ENCODE measurements around the gene EPOP. TPM values are rescaled to one million over a fixed set of nuclear protein-coding genes. Genes with fewer than 3 reads are reported as not detected.

EPOP gene
- total and polyA plus RNA-seq, 3 experiments from 2014 or later, result 0.10 to 50.0 (median 47.0) TPM

GRCh38 chr17:38704606-38705522 is 30.1 kb upstream of the EPOP start, which contains the start of gene MLLT6:
Gene MLLT6 (plus strand): TSS chr17:38705273. CDS start chr17:38705633, 360 bp downstream.
- no peaks in the 10 kb centered on the region for H3K27me3 ChIP-seq (ENCODE audit: insufficient read depth, low read length, poor library complexity, severe bottlenecking)
- peak within 1 kb of the TSS; percentile 93 to 99 (median 94) for H3K4me3 Mint-ChIP-seq
- H3K4me3 ChIP-seq (ENCODE audit: low read length), result peak within 1 kb of the TSS; percentile 93
- H3K4me1 Mint-ChIP-seq, result peaks cover 46 to 63% (median 57%) of the 10 kb centered on the region in 3 donors
- H3K9me3 ChIP-seq (ENCODE audit: low read length), result no peaks in the 10 kb centered on the region
- POLR2A ChIA-PET, result interaction anchor here (0.6 to 3.6 kb wide), 9 partner anchors 11 to 94 kb away, joined by 3 to 56 read pairs (median 4); partner anchors contain the start of genes PIP4K2B and PSMB3
- H3K4me1 ChIP-seq (ENCODE audit: insufficient read depth, low read length), result peaks cover 51% of the 10 kb centered on the region
- no peaks in the 10 kb centered on the region for H3K9me3 Mint-ChIP-seq
- no peaks in the 10 kb centered on the region for H3K27me3 Mint-ChIP-seq
- peaks cover 0 to 58% (median 9%) of the 10 kb centered on the region in 3 donors for H3K36me3 Mint-ChIP-seq
- CTCF ChIA-PET, result interaction anchor here (0.7 to 3.7 kb wide), 8 partner anchors 24 to 147 kb away, joined by 3 to 26 read pairs (median 4); partner anchors contain the start of gene CISD3
- peak within 1 kb of the TSS; percentile 93 to 100 (median 98) for H3K27ac Mint-ChIP-seq
- peak within 1 kb of the TSS; percentile 90 for H3K27ac ChIP-seq (ENCODE audit: low read depth, low read length)
- peaks cover 22% of the 10 kb centered on the region for H3K36me3 ChIP-seq (ENCODE audit: insufficient read depth, low read length)
- DNase-seq, result peak; percentile 74 to 88 (median 78)

GRCh38 chr17:38703742-38704605 is 29.2 kb upstream of the EPOP start:
- Histone ChIP-seq H3K36me3 (ENCODE audit: insufficient read depth, low read length) (peaks cover 13% of the 10 kb centered on the region), H3K9me3 (ENCODE audit: low read length) (no peaks in the 10 kb centered on the region), H3K27me3 (ENCODE audit: insufficient read depth, low read length, poor library complexity, severe bottlenecking) (no peaks in the 10 kb centered on the region), H3K4me3 (ENCODE audit: low read length) (peak overlapping the region; percentile 93), H3K4me1 (ENCODE audit: insufficient read depth, low read length) (peaks cover 42% of the 10 kb centered on the region), H3K27ac (ENCODE audit: low read depth, low read length) (peak overlapping the region; percentile 90)
- peak; percentile 53 to 83 (median 66) for DNase-seq
- POLR2A ChIA-PET, result interaction anchor here (0.6 to 3.6 kb wide), 7 partner anchors 12 to 95 kb away, joined by 3 to 56 read pairs (median 4); partner anchors contain the start of genes PIP4K2B and PSMB3
- H3K36me3 Mint-ChIP-seq, result peaks cover 0 to 49% (median 4%) of the 10 kb centered on the region in 3 donors
- H3K4me1 Mint-ChIP-seq, result peaks cover 40 to 55% (median 49%) of the 10 kb centered on the region in 3 donors
- peak overlapping the region; percentile 93 to 100 (median 96) for H3K27ac Mint-ChIP-seq
- H3K9me3 Mint-ChIP-seq, result no peaks in the 10 kb centered on the region
- CTCF ChIA-PET, result interaction anchor here (0.8 to 3.7 kb wide), 4 partner anchors 25 to 146 kb away, joined by 4 to 26 read pairs (median 4); partner anchors contain the start of gene CISD3
- no peaks in the 10 kb centered on the region for H3K27me3 Mint-ChIP-seq
- peak overlapping the region; percentile 92 to 99 (median 94) for H3K4me3 Mint-ChIP-seq

GRCh38 chr17:38702916-38703741 is 28.4 kb upstream of the EPOP start:
- Histone ChIP-seq H3K27ac (ENCODE audit: low read depth, low read length) (peak overlapping the region; percentile 90), H3K4me1 (ENCODE audit: insufficient read depth, low read length) (peaks cover 36% of the 10 kb centered on the region), H3K9me3 (ENCODE audit: low read length) (no peaks in the 10 kb centered on the region), H3K27me3 (ENCODE audit: insufficient read depth, low read length, poor library complexity, severe bottlenecking) (no peaks in the 10 kb centered on the region), H3K4me3 (ENCODE audit: low read length) (peak overlapping the region; percentile 93), H3K36me3 (ENCODE audit: insufficient read depth, low read length) (peaks cover 10% of the 10 kb centered on the region)
- peak overlapping the region; percentile 92 to 99 (median 94) for H3K4me3 Mint-ChIP-seq
- peak overlapping the region; percentile 93 to 100 (median 96) for H3K27ac Mint-ChIP-seq
- no peaks in the 10 kb centered on the region for H3K9me3 Mint-ChIP-seq
- H3K4me1 Mint-ChIP-seq, result peaks cover 36 to 49% (median 45%) of the 10 kb centered on the region in 3 donors
- POLR2A ChIA-PET, result no interaction called here
- peaks cover 0 to 45% (median 3%) of the 10 kb centered on the region in 3 donors for H3K36me3 Mint-ChIP-seq
- no peaks in the 10 kb centered on the region for H3K27me3 Mint-ChIP-seq
- CTCF ChIA-PET, result interaction anchor here (2.6 kb wide), 1 partner anchor 32 kb away, joined by 17 read pairs; no protein-coding TSS in a partner anchor
- DNase-seq, result peak in 1 of 5 donors; percentile 30

GRCh38 chr17:38702166-38702915 is 27.6 kb upstream of the EPOP start:
- Mint-ChIP-seq H3K27me3 (no peaks in the 10 kb centered on the region), H3K4me3 (peak overlapping the region; percentile 92 to 99 (median 94)), H3K36me3 (peaks cover 0 to 37% (median 0%) of the 10 kb centered on the region in 3 donors), H3K27ac (peak overlapping the region; percentile 93 to 100 (median 98)), H3K9me3 (no peaks in the 10 kb centered on the region), H3K4me1 (peaks cover 30 to 44% (median 40%) of the 10 kb centered on the region in 3 donors)
- ChIA-PET POLR2A (interaction anchor here (0.9 to 1.2 kb wide), 5 partner anchors 16 to 152 kb away, joined by 3 to 9 read pairs (median 5); no protein-coding TSS in a partner anchor), CTCF (interaction anchor here (0.7 to 2.6 kb wide), 3 partner anchors 28 to 168 kb away, joined by 3 to 17 read pairs (median 5); partner anchors contain the start of genes CISD3 and LASP1)
- peaks cover 2% of the 10 kb centered on the region for H3K36me3 ChIP-seq (ENCODE audit: insufficient read depth, low read length)
- peak; percentile 76 to 86 (median 77) for DNase-seq
- H3K4me3 ChIP-seq (ENCODE audit: low read length), result peak overlapping the region; percentile 93
- H3K4me1 ChIP-seq (ENCODE audit: insufficient read depth, low read length), result peaks cover 32% of the 10 kb centered on the region
- peak overlapping the region; percentile 90 for H3K27ac ChIP-seq (ENCODE audit: low read depth, low read length)
- H3K27me3 ChIP-seq (ENCODE audit: insufficient read depth, low read length, poor library complexity, severe bottlenecking), result no peaks in the 10 kb centered on the region
- H3K9me3 ChIP-seq (ENCODE audit: low read length), result no peaks in the 10 kb centered on the region

- Histone ChIP-seq H3K9me3 (ENCODE audit: low read length) (no peaks in the 10 kb centered on the region), H3K4me3 (ENCODE audit: low read length) (peak overlapping the region; percentile 76), H3K36me3 (ENCODE audit: insufficient read depth, low read length) (no peaks in the 10 kb centered on the region), H3K27me3 (ENCODE audit: insufficient read depth, low read length, poor library complexity, severe bottlenecking) (no peaks in the 10 kb centered on the region), H3K4me1 (ENCODE audit: insufficient read depth, low read length) (peaks cover 34% of the 10 kb centered on the region), H3K27ac (ENCODE audit: low read depth, low read length) (peak overlapping the region; percentile 90)
- Mint-ChIP-seq H3K27me3 (peaks cover 0 to 1% of the 10 kb centered on the region in 2 donors), H3K36me3 (peaks cover 0 to 32% (median 0%) of the 10 kb centered on the region in 3 donors), H3K4me1 (peaks cover 31 to 44% (median 42%) of the 10 kb centered on the region in 3 donors), H3K27ac (peak overlapping the region; percentile 93 to 99 (median 97)), H3K9me3 (no peaks in the 10 kb centered on the region), H3K4me3 (peak overlapping the region; percentile 79 to 93 (median 86))
- DNase-seq, result peak; percentile 47 to 77 (median 71)
- CTCF ChIA-PET, result interaction anchor here (0.7 to 2.6 kb wide), 4 partner anchors 27 to 168 kb away, joined by 3 to 17 read pairs (median 4); partner anchors contain the start of genes CISD3 and LASP1
- POLR2A ChIA-PET, result interaction anchor here (0.9 to 1.2 kb wide), 5 partner anchors 16 to 153 kb away, joined by 3 to 9 read pairs (median 5); no protein-coding TSS in a partner anchor
Measured at GRCh38 chr17:38701504-38702165, 26.9 kb upstream of the EPOP start.

GRCh38 chr17:38698760-38699159 is 24.0 kb upstream of the EPOP start:
- Mint-ChIP-seq H3K4me1 (peaks cover 25 to 36% (median 36%) of the 10 kb centered on the region in 3 donors), H3K27ac (peak overlapping the region in 2 of 8 donors; percentile 8 to 80)
- POLR2A ChIA-PET, result no interaction called here

More at GRCh38 chr17:38698760-38699159, 24.0 kb upstream of the EPOP start:
- Histone ChIP-seq H3K27me3 (ENCODE audit: insufficient read depth, low read length, poor library complexity, severe bottlenecking) (no peaks in the 10 kb centered on the region), H3K27ac (ENCODE audit: low read depth, low read length) (no peak overlapping the region), H3K36me3 (ENCODE audit: insufficient read depth, low read length) (no peaks in the 10 kb centered on the region), H3K9me3 (ENCODE audit: low read length) (no peaks in the 10 kb centered on the region), H3K4me3 (ENCODE audit: low read length) (no peak overlapping the region), H3K4me1 (ENCODE audit: insufficient read depth, low read length) (peaks cover 29% of the 10 kb centered on the region)
- no peak for DNase-seq
- CTCF ChIA-PET, result interaction anchor here (0.7 to 1.4 kb wide), 2 partner anchors 16 to 22 kb away, joined by 3 to 5 read pairs; no protein-coding TSS in a partner anchor
- no peaks in the 10 kb centered on the region for H3K9me3 Mint-ChIP-seq
- H3K36me3 Mint-ChIP-seq, result peaks cover 0 to 14% (median 0%) of the 10 kb centered on the region in 3 donors
- peaks cover 0 to 1% of the 10 kb centered on the region in 2 donors for H3K27me3 Mint-ChIP-seq
- H3K4me3 Mint-ChIP-seq, result peak overlapping the region in 2 of 7 donors; percentile 18 to 54

Data from CD8-positive, alpha-beta memory T cell (primary cell).